Stomach (tissue), 4 donors: ENCODE data around the gene VPS72.

Experiments
- CTCF ChIP-seq, 7 experiments: fragments of 450-650 bp in 4 of 7; fragments of 200-600 bp in 3 of 7; sonication (generic) in 3 of 7; IDR thresholded peaks; one replicate each; pipeline ENCODE4 v1.5.1; 2016 to 2019; ENCODE audit warnings: antibody characterized with exemption in 7 of 7, control low read depth in 2 of 7, mild to moderate bottlenecking in 1 of 7
- EP300 ChIP-seq: sonication (generic); formaldehyde crosslinking; IDR thresholded peaks from one replicate; pipeline ENCODE4 v1.6.1; 2017; ENCODE audit warnings: antibody characterized with exemption
- POLR2A ChIP-seq, 4 donors: fragments of 450-650 bp; IDR thresholded peaks; one replicate each; pipeline ENCODE4 v1.6.1; 2016; ENCODE audit warnings: antibody characterized with exemption in 4 of 4, control low read depth in 2 of 4, mild to moderate bottlenecking in 1 of 4, moderate library complexity in 1 of 4

DNA sequence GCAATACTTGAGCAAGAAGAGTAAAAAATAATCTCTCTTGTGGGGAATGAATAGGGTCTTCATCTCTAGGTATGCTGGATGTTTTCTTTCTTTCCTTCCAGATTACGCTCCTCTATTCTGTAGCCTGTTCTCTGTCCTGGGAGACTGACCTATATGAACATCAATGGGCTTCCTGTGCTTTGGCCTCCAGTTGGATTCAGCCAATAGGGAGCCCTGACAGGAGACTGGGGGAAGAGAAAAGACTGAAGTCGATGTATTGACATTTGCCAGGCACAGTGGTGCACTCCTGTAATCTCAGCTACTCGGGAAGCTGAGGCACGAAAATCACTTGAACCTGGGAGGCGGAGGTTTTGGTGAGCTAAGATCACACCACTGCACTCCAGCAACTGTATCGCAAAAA lies 61.2 kb downstream of the VPS72 start:
- TF ChIP-seq EP300 (no peak), CTCF (IDR thresholded peaks at IDR 0.05) (no peak), POLR2A (IDR thresholded peaks at IDR 0.05) (no peak)
